GM19193 (cell line): ENCODE data around the gene CEP350.

ENCODE experiments used
- POLR2A ChIP-seq: IDR thresholded peaks from 4 replicates; pipeline ENCODE4 v1.6.1; 2011; ENCODE audit not compliant: insufficient read depth, insufficient read length; ENCODE audit errors: extremely low read depth

Gene CEP350

GRCh38 chr1:180144659-180145357 is 190.2 kb downstream of the CEP350 start:
- TF ChIP-seq POLR2A = no peak

DNA sequence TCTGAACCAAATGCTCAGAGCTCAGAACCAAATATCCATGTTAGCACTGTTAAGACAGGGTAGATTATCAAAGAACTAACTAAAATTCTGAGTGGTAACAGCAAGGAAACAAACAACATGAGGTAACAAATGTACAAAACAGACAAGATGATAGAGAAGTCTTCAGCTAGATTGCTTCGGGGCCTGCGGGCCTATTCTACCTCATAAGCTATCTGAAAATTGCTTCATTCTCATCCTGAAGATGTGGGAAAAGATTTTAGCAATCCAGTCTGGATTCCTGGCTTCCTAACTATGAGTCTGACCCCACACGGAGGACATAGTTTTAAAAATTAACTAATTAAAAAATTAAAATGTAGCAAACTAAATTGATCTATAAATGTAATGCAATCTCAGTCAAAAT is 190.8 kb downstream of the CEP350 start:
- no peak for TF ChIP-seq POLR2A

DNA sequence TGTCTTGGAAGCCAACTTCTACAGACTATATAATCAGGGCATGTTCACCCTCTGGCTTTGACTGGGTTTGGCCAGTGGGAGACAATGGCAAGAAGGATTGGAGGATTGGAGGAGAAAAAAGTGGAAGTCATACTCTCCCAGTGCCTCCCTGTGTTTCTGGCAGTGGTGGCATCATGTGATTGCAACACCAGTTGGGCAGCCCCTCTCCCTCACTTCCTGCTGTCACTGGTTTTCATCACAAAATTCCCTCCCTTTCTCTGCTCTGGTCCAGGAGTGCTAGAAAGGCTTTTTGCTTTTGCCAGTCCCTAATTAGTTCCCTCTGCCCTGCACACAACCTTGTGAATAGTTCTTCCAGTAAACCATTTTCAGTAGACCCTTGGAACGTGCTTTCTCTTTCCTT is 196.4 kb downstream of the CEP350 start:
- TF ChIP-seq POLR2A = no peak

GRCh38 chr1:180151508-180151907 is 196.9 kb downstream of the CEP350 start:
- no peak for TF ChIP-seq POLR2A

DNA sequence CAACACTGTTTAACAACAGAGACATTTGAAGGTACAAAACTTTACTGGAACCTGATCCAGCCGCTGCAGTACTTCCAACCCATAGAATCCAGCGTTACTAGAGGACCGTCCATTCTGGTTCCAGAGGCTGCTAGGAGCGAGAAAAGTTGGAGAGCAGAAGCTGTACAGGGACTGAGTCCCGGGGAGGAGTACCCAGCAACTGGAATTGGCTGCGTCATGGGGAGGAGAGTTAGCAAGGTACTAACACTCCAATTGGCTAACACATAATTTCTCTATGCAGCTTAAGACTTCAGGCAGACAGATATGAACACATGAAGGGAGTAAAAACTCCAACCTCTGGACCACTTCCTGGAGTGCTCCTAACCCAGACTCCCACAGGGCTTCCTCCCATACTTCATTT is 198.0 kb downstream of the CEP350 start:
- no peak for TF ChIP-seq POLR2A

DNA sequence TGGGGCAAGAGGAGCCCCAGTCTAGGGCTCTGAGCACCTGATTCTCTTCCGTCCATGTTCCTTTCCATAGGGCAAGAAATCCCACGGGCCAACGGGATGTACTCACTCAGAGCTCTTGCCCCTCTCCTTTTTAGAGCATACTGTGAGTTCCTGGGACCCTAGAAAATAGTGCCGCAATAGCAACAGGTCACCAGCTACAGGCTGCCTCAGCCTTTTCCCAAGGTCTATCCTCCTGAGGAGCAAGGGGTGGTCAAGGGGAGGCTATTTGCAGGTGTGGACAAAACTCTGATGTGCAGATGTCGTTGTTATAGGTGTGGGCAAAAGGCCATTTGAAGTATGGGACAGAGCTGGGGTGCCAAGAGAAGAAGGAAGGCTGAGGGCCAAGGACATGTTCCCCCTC is 198.4 kb downstream of the CEP350 start:
- no peak for TF ChIP-seq POLR2A

DNA sequence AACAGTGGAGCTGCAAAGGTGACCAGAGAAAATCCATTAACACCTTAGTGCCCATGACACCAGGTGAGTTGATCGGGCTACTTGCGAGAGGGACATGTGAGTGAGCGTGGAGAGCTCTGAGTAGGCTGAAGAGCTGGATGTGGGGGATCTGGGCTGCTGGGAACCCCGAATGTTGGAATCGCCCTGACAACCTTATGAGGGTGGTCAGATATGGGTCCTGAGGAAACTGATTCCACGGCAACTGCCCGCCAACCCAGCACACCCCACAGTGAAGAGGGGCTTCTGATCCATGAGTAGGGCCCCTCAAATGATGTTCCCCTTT is 199.4 kb downstream of the CEP350 start:
- no peak for TF ChIP-seq POLR2A

DNA sequence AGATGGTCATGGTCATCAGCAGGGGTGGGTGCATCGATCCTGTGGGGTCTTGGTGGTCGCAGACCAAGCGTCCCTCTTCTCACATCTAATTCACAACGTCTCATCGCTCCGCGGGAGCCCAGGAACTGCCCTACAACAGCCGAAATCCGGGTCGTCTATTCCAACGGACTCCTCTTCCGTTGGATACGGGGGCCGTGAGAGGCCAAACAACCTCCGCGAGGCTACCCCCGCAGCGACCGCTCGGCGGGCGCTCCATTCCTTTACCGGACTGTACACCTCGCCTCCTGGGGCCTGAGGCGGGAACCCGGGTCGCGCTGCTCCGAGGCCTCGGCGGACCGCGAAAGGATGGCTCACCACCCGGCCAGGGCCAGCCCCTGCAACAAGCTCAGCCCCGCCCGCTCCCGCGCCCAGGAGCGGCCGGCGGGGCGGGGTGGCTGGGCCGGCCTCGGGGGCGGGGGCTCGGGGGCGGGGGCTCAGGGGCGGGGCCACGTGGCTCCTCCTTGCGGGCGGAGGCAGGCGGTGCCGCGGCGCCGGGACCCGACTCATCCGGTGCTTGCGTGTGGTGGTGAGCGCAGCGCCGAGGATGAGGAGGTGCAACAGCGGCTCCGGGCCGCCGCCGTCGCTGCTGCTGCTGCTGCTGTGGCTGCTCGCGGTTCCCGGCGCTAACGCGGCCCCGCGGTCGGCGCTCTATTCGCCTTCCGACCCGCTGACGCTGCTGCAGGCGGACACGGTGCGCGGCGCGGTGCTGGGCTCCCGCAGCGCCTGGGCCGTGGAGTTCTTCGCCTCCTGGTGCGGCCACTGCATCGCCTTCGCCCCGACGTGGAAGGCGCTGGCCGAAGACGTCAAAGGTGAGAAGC is 199.9 kb downstream of the CEP350 start, which contains the start of gene QSOX1:
Gene QSOX1 (plus strand): TSS at position 545 of the 857 bp plus-strand sequence. CDS start 39 bp downstream, at position 584.
- TF ChIP-seq POLR2A = peak; percentile 67

DNA sequence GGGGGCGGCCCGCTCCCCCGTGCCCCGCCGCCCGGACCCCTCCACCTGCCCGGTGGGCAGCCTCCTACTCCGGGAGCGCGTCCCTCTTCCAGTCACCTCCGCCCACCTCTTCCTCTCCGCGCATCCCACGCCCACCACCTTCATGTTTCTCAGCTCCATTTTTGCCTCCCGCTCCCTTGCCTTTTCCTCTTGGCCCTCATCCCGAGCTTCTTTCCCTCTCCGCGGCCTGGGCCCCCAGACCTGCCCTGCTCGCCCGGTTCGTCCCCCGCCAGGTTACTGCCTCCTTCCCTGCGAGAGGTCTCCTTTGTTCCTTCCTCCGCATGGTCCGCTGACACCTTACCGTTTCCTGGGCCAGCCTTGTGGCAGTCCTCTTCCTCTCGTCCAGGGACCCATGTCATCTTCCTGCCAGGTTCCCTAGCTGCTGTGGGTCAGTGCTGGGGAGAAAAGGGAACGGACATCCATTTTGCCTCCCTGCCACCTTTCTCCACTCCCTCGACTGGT is 200.6 kb downstream of the CEP350 start:
- no peak for TF ChIP-seq POLR2A

GRCh38 chr1:180156201-180156600 is 201.6 kb downstream of the CEP350 start:
- TF ChIP-seq POLR2A = no peak

GRCh38 chr1:180156631-180157091 is 202.1 kb downstream of the CEP350 start:
- no peak for TF ChIP-seq POLR2A

GRCh38 chr1:180157108-180157507 is 202.5 kb downstream of the CEP350 start:
- TF ChIP-seq POLR2A = no peak

DNA sequence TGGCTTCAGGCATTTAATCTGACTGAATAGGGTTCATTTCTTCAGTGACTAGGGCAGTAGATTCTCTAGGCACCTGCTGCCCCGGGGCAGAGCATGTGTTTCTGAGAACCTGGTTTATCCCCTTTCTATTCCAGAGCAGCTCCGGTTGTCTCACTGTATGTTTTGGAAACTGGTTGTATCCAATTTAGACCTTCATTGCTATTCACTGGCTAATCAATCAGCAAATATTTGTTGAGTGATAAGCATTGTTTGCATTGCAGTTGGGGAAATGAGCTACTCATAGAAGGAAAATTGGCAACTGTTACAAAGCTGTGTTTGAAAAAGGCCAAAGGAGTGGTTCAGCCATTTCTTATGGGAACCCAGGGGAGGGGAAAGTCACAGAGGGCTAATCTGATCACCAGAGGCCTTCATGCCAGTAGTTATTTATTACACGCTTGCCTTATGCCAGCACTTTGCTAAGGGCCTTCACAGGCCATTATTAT is 203.0 kb downstream of the CEP350 start:
- no peak for TF ChIP-seq POLR2A

GRCh38 chr1:180158149-180159147 is 203.8 kb downstream of the CEP350 start:
- TF ChIP-seq POLR2A = no peak
